Stomach (tissue), 9 donors: Measurements from ENCODE around the gene PEPD. TPM values are rescaled to one million over a fixed set of nuclear protein-coding genes. Genes with fewer than 3 reads are reported as not detected.

Experiments
- DNase-seq, 2 donors: peaks; one replicate each; pipeline versions ENCODE4 v3.0.0 to v3.0.0-alpha.2; 2013 to 2019
- H3K27ac ChIP-seq, 5 donors: fragments of 200-600 bp in 4 of 5; sonication (generic) in 4 of 5; one replicate each; pipeline ENCODE4 v1.5.1; 2013 to 2019; ENCODE audit warnings: mild to moderate bottlenecking in 1 of 5, moderate library complexity in 1 of 5
- H3K27me3 ChIP-seq, 3 donors: fragments of 200-600 bp; sonication (generic); one replicate each; pipeline ENCODE4 v1.5.1; 2017 to 2019; ENCODE audit warnings: mixed run types in 1 of 3
- H3K36me3 ChIP-seq, 4 donors: fragments of 200-600 bp; sonication (generic); 1 replicate in 3 of 4; 2 replicates in 1 of 4; pipeline ENCODE4 v1.5.1; 2016 to 2019
- H3K4me1 ChIP-seq, 4 donors: fragments of 200-600 bp; sonication (generic); one replicate each; pipeline ENCODE4 v1.5.1; 2016 to 2019
- H3K4me3 ChIP-seq, 4 donors: fragments of 200-600 bp; sonication (generic) in 3 of 4; one replicate each; pipeline ENCODE4 v1.5.1; 2016 to 2019; ENCODE audit warnings: mild to moderate bottlenecking in 1 of 4
- H3K9me3 ChIP-seq, 4 donors: fragments of 200-600 bp; sonication (generic); one replicate each; pipeline ENCODE4 v1.5.1; 2016 to 2019
- CTCF ChIP-seq, 7 experiments: fragments of 450-650 bp in 4 of 7; fragments of 200-600 bp in 3 of 7; sonication (generic) in 3 of 7; IDR thresholded peaks; one replicate each; pipeline ENCODE4 v1.5.1; 2016 to 2019; ENCODE audit warnings: antibody characterized with exemption in 7 of 7, control low read depth in 2 of 7, mild to moderate bottlenecking in 1 of 7
- EP300 ChIP-seq: sonication (generic); formaldehyde crosslinking; IDR thresholded peaks from one replicate; pipeline ENCODE4 v1.6.1; 2017; ENCODE audit warnings: antibody characterized with exemption
- POLR2A ChIP-seq, 4 donors: fragments of 450-650 bp; IDR thresholded peaks; one replicate each; pipeline ENCODE4 v1.6.1; 2016; ENCODE audit warnings: antibody characterized with exemption in 4 of 4, control low read depth in 2 of 4, mild to moderate bottlenecking in 1 of 4, moderate library complexity in 1 of 4
- POLR2AphosphoS5 ChIP-seq, 3 donors: sonication (generic); formaldehyde crosslinking; IDR thresholded peaks; one replicate each; pipeline ENCODE4 v1.6.1; 2016; ENCODE audit warnings: antibody characterized with exemption in 3 of 3
- WGBS, 5 donors: extraction: QIAGEN DNeasy Blood & Tissue Kit in 3 of 5; methylation state at CpG; one replicate each; pipeline versions ENCODE4 v1.1.5 to v1.1.7; 2013 to 2018; 5-methylcytosine and 5-hydroxymethylcytosine counted together
- intact Hi-C: fragments of 100-400 bp; cut with DNase I; formaldehyde crosslinking; loops from one replicate; pipeline ENCODE4 v1.15.1; 2023; ENCODE audit warnings: low total_unique reads
- polyA plus RNA-seq, 3 donors: library from polyadenylated mRNA; stranded (reverse); fragments of 200-250 nt; gene quantifications; one replicate each; pipeline ENCODE4 v1.2.3, GENCODE V29; 2013
- total RNA-seq, 5 donors: library from RNA; depleted of rRNA; stranded (reverse); fragments of >200 nt; gene quantifications; one replicate each; pipeline versions ENCODE4 v1.1.0 to v1.2.3, GENCODE V29; 2014 to 2016
- donor health status: healthy with polysubstance abuse.
- donor health status: Bipolar disorder and iron deficiency.
- donor health status: healthy.

PEPD gene
- total and polyA plus RNA-seq, 8 donors: 8.8 to 99.4 (median 42.7) TPM

GRCh38 chr19:33344573-33344925 is 177.0 kb downstream of the PEPD start:
- TF ChIP-seq EP300 (no peak), POLR2AphosphoS5 (IDR thresholded peaks at IDR 0.05) (no peak), POLR2A (IDR thresholded peaks at IDR 0.05) (no peak), CTCF (IDR thresholded peaks at IDR 0.05) (no peak)
- Histone ChIP-seq H3K4me3 (no peak overlapping the region), H3K27ac (no peak overlapping the region), H3K36me3 (no peaks in the 10 kb centered on the region), H3K4me1 (no peaks in the 10 kb centered on the region), H3K27me3 (peaks cover 0 to 48% (median 0%) of the 10 kb centered on the region in 3 donors), H3K9me3 (no peaks in the 10 kb centered on the region)
- peak in 1 of 2 donors; percentile 21 for DNase-seq
- 46 to 65% (median 62%) methylated on average over 4 of the region's 4 CpGs for WGBS, 5 donors
- intact Hi-C loops: no loop called here

DNA sequence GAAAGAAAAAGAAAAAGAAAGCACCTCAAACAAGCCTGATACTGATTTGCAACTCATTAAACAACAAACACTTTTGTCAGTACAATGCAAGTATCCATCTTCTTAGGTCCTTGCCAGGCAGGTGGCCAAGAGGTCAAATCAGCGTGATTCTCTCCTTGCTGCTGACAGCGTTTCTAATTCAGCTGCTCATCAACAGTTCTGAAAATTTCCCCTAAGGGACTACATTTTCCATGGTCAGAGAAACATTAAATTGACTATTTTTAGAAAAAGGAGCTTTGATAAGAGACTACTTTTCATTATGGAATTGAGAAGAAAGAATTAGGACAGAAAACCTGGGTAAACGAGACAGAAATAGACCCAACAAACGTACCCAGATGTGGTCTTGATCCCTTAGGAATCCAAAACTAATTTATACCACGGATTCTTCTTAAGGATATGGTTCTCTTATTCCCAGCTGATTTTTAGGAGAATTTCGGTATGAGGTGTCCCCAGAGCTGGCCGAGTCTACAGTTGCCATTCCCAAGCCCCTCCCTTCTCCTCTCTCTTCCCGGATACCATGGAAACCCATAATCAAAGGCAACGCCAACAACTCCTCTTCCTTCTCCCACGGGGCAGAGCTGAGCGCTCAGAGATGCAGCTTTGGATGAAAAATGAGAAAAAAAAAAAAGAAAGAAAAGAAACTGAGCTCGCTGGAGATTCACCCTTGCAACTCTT is 177.6 kb downstream of the PEPD start:
- Histone ChIP-seq H3K27me3 (peaks cover 0 to 48% (median 0%) of the 10 kb centered on the region in 3 donors), H3K27ac (no peak overlapping the region), H3K4me3 (no peak overlapping the region), H3K4me1 (no peaks in the 10 kb centered on the region), H3K36me3 (no peaks in the 10 kb centered on the region), H3K9me3 (no peaks in the 10 kb centered on the region)
- TF ChIP-seq CTCF (IDR thresholded peaks at IDR 0.05) (no peak), POLR2A (IDR thresholded peaks at IDR 0.05) (no peak), POLR2AphosphoS5 (IDR thresholded peaks at IDR 0.05) (no peak), EP300 (no peak)
- intact Hi-C loops: no loop called here
- peak in 1 of 2 donors; percentile 67 for DNase-seq
- WGBS, 5 donors: 24 to 34% (median 31%) methylated on average over 12 of the region's 12 CpGs

DNA sequence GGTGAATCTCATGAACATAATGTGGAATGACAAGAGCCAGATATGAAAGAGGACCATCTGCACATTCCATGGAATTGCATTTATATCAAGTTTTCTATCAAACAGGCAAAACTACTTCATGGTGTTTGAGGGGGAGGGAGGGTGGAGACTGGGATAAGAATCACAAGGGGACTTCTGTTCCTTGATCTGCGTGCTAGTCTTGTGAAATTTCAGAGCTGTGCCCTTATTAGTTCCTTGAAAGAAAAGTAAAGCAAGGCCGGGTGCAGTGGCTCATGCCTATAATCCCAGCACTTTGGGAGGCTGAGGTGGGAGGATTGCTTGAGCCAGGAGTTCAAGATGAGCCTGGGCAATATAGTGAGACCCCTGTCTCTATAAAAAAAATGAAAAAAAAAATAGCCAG is 178.3 kb downstream of the PEPD start:
- WGBS, 5 donors: 50 to 81% (median 62%) methylated on average over 2 of the region's 2 CpGs
- TF ChIP-seq CTCF (IDR thresholded peaks at IDR 0.05): no peak
- no peak for TF ChIP-seq POLR2AphosphoS5 (IDR thresholded peaks at IDR 0.05)
- TF ChIP-seq EP300: no peak
- no peak for TF ChIP-seq POLR2A (IDR thresholded peaks at IDR 0.05)

DNA sequence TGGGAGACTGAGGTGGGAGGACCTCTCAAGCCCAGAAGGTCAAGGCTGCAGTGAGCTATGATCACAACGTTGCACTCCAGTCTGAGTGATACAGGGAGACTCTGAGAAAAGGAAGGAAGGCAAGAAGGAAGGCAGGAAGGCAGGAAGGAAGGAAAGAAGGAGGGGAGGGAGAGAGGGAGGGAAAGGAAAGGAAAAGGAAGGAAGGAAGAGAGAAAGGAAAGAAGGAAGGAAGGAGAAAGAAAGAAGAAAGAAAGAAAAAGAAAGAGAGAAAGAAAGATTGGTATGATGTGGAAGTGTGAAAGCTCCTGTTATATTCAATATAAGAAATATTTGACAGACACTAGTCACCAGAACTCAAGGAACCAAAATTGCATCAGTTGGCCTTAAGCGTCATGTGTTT is 180.6 kb downstream of the PEPD start:
- intact Hi-C loops: no loop called here
- 21 to 68% (median 47%) methylated on average over 2 of the region's 2 CpGs for WGBS, 5 donors
- Histone ChIP-seq H3K36me3 (no peaks in the 10 kb centered on the region), H3K27ac (no peak overlapping the region), H3K27me3 (peaks cover 0 to 28% (median 0%) of the 10 kb centered on the region in 3 donors), H3K9me3 (no peaks in the 10 kb centered on the region), H3K4me1 (no peaks in the 10 kb centered on the region), H3K4me3 (no peak overlapping the region)
- no peak for DNase-seq
- no peak for TF ChIP-seq EP300
- no peak for TF ChIP-seq POLR2A (IDR thresholded peaks at IDR 0.05)
- TF ChIP-seq POLR2AphosphoS5 (IDR thresholded peaks at IDR 0.05): no peak
- no peak for TF ChIP-seq CTCF (IDR thresholded peaks at IDR 0.05)

More for the DNA sequence above, 178.3 kb downstream of the PEPD start:
- Histone ChIP-seq H3K27me3 (peaks cover 0 to 47% (median 0%) of the 10 kb centered on the region in 3 donors), H3K4me1 (no peaks in the 10 kb centered on the region), H3K9me3 (no peaks in the 10 kb centered on the region), H3K4me3 (no peak overlapping the region), H3K27ac (no peak overlapping the region), H3K36me3 (no peaks in the 10 kb centered on the region)
- no peak for DNase-seq
- intact Hi-C loops: no loop called here
